Neutrophil (primary cell): Measurements from ENCODE around the gene CD160.

Experiments used
- H3K27ac ChIP-seq: fragments of 200-600 bp; sonication (generic); 2 replicates; pipeline ENCODE4 v1.5.1; 2016; ENCODE audit warnings: mild to moderate bottlenecking, moderate library complexity
- H3K27me3 ChIP-seq: fragments of 200-600 bp; sonication (generic); 2 replicates; pipeline ENCODE4 v1.6.0; 2016; ENCODE audit warnings: mild to moderate bottlenecking
- H3K36me3 ChIP-seq: fragments of 200-600 bp; sonication (generic); 2 replicates; pipeline ENCODE4 v1.5.1; 2017
- H3K4me1 ChIP-seq, 2 experiments: fragments of 200-600 bp in 1 of 2; sonication (generic) in 1 of 2; 1 replicate in 1 of 2; 2 replicates in 1 of 2; pipeline versions ENCODE4 v1.5.1 to v1.6.1; 2013 to 2016; ENCODE audit warnings: low read depth in 1 of 2, low read length in 1 of 2, mild to moderate bottlenecking in 1 of 2, moderate library complexity in 1 of 2; ENCODE audit not compliant: control insufficient read depth in 1 of 2, insufficient read depth in 1 of 2
- H3K4me3 ChIP-seq, 2 experiments: fragments of 200-600 bp in 1 of 2; sonication (generic) in 1 of 2; 1 replicate in 1 of 2; 2 replicates in 1 of 2; pipeline ENCODE4 v1.5.1; 2013 to 2016; ENCODE audit warnings: low read depth in 1 of 2, low read length in 1 of 2, mild to moderate bottlenecking in 1 of 2, moderate library complexity in 1 of 2
- H3K9me3 ChIP-seq: fragments of 200-600 bp; sonication (generic); 2 replicates; pipeline ENCODE4 v1.5.1; 2016
- CTCF ChIP-seq: fragments of 200-600 bp; sonication (generic); IDR thresholded peaks from 2 replicates; pipeline ENCODE4 v1.5.1; 2016; ENCODE audit warnings: antibody characterized with exemption

Gene CD160

GRCh38 chr1:145707183-145707867, 12.0 kb upstream of the CD160 start, which contains the start of gene PDZK1:
Gene PDZK1, minus strand, starts transcription at chr1:145707368. Its CDS starts 19,347 bp downstream, at chr1:145688021.
- no peaks in the 10 kb centered on the region for H3K9me3 ChIP-seq
- H3K27me3 ChIP-seq = no peaks in the 10 kb centered on the region
- TF ChIP-seq CTCF = no peak
- H3K27ac ChIP-seq = no peak within 1 kb of the TSS
- H3K36me3 ChIP-seq = no peaks in the 10 kb centered on the region
- H3K4me1 ChIP-seq = no peaks in the 10 kb centered on the region
- H3K4me3 ChIP-seq = no peak within 1 kb of the TSS

GRCh38 chr1:145708063-145708462, 11.2 kb upstream of the CD160 start:
- Histone ChIP-seq H3K27ac (no peak overlapping the region), H3K27me3 (no peaks in the 10 kb centered on the region), H3K4me3 (no peak overlapping the region), H3K36me3 (no peaks in the 10 kb centered on the region), H3K4me1 (no peaks in the 10 kb centered on the region), H3K9me3 (no peaks in the 10 kb centered on the region)
- TF ChIP-seq CTCF = no peak

- Histone ChIP-seq H3K9me3 (no peaks in the 10 kb centered on the region), H3K27me3 (no peaks in the 10 kb centered on the region), H3K36me3 (no peaks in the 10 kb centered on the region), H3K27ac (no peak overlapping the region), H3K4me3 (no peak overlapping the region), H3K4me1 (no peaks in the 10 kb centered on the region)
- TF ChIP-seq CTCF = no peak
These were observed 8.8 kb upstream of the CD160 start for GRCh38 chr1:145710291-145711027.

- Histone ChIP-seq H3K4me3 (no peak overlapping the region), H3K27ac (no peak overlapping the region), H3K36me3 (no peaks in the 10 kb centered on the region), H3K4me1 (no peaks in the 10 kb centered on the region), H3K27me3 (no peaks in the 10 kb centered on the region), H3K9me3 (no peaks in the 10 kb centered on the region)
- TF ChIP-seq CTCF = no peak
These were observed 8.1 kb upstream of the CD160 start for GRCh38 chr1:145711213-145711651.

GRCh38 chr1:145714524-145715111, 4.7 kb upstream of the CD160 start:
- no peak for TF ChIP-seq CTCF
- Histone ChIP-seq H3K4me1 (no peaks in the 10 kb centered on the region), H3K36me3 (no peaks in the 10 kb centered on the region), H3K27me3 (peaks cover 1% of the 10 kb centered on the region), H3K27ac (no peak overlapping the region), H3K4me3 (no peak overlapping the region), H3K9me3 (no peaks in the 10 kb centered on the region)
